Activated CD4-positive, alpha-beta T cell treated with anti-CD3 and anti-CD28 coated beads for 1 hour (primary cell): Measurements from ENCODE around the gene ARHGDIA.
"Not testable (repeated sequence)": the region's sequence is repeated elsewhere in the genome, so short reads cannot be mapped to it uniquely, and the experiment has no call there.

Experiments used
- DNase-seq: peaks from one replicate; pipeline ENCODE4 v3.0.0-alpha.2; 2020

The ARHGDIA gene

GRCh38 chr17:81870981-81871386 lies at the start of gene ARHGDIA:
Gene ARHGDIA, minus strand, starts transcription at chr17:81871337. Its CDS starts 1,407 bp downstream, at chr17:81869930.
- DNase-seq = no peak

GRCh38 chr17:81918832-81919545 lies 47.9 kb upstream of the ARHGDIA start:
- DNase-seq = no peak

- DNase-seq = not testable (repeated sequence)
These were observed 47.2 kb upstream of the ARHGDIA start for GRCh38 chr17:81918333-81918669.

GRCh38 chr17:81917565-81918332 lies 46.6 kb upstream of the ARHGDIA start, which contains the start of gene SIRT7:
Gene SIRT7, minus strand, starts transcription at chr17:81918176. Its CDS starts 45 bp downstream, at chr17:81918131.
- peak; percentile 79 for DNase-seq

GRCh38 chr17:81916234-81917001 lies 45.3 kb upstream of the ARHGDIA start:
- DNase-seq = no peak

- DNase-seq = no peak
These were observed 44.2 kb upstream of the ARHGDIA start for GRCh38 chr17:81915331-81915730.

DNA sequence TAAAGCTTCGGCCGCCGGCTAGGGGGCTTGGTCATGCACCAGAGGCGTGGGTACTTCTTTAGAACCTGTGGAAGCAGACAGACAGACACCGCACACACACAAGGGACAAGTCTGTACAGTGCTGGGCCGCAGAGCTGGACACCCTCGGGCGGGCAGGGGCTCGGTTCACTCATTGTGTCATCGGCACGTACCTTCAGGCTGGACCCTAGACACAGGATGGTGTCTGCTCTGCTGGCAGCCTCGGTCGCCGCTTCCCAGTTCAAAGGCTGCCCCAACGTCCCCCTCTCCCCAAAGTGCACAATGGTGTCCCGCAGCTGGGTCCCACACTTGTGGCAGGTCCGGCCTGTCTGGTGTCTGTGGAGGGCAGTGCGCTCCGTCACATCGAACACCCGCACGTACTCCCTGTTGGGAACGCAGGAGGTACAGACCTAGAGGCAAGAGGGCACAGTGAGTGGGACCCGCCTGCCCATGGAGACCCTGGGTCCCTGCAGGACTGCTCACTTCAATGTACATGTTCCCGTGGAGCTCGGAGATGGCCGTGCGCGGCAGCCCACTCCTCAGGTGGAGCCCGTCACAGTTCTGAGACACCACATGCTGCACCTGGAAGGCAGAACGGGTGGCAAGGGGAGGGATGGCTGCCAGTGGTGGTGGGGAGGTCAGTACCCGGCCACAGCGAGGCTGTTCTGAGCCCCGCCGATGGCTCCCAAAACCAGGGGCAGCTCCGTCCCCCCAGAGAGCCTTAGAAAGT lies 43.1 kb upstream of the ARHGDIA start:
- no peak for DNase-seq

DNA sequence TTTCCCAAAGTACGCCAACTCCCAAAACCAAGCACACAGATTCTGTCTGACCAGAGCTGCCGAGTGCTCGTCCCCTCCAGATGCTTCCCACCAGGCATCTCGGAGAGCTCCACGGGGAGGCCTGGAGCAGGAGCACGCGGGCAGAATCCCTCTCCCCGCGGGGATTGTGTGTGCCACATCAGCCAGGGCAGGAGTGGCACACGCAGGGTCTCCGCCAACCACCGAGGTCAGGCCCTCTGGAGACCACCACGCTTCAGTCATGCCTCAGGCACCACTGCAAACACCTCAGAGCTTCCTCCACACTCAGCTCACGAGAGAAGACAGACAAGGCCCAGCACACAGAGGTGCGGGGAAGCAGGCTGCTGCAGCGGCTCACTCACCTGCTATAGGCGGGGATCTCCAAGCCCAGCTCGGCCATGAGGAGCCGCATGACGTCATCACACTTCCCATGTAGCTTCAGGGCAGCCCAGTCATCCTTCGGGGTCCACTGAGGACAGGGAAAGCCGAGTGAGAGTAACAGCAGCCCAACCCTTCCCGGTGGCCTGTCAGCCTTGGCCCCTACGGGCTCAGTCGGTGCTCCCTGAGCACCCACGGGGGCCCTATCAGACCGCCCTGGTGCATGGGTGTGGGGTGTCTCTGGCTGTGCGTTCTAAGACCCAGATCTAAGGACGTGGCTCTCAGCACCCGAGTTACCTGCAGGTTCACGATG lies 42.4 kb upstream of the ARHGDIA start:
- DNase-seq = no peak

DNA sequence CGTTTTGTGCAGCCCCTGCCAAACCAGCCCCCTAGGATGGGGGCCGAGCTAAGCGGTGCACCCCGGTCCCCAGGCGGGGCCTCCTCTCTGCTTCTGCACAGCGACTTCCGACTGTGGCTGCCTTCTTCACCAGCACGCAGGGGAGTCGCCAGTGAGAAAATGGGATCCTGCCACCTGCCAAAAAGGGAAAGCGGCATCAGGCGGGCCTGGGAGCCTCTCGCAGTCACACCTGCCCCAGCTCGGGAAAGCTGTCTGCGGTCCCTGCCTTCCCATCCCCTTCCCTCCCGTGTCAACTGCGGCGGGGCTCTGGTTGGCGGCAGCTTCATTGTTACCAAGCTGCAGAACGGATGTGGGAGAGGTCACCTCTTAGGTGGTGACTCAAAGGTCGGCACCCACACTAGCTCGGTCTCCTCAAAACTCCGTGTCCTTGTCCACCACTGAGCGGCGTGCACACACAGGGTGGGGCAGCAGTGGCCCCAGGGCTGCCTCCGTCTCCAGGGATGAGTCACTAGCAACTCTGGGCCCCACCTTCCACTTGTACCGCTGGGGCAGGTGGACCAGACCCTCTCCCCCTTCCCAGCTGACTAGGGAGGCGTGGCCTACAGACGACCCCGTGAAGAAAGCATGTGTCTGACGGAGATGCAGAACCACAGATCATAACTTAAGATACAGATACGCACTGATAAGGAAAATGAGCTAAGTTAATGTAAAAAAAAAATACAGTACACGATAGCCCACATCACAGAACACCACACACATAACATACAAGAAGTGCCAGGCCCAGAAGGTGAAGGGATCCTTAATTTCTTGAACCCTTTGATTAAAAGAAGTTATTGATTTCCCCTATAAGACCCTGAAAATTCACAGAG lies 41.5 kb upstream of the ARHGDIA start:
- no peak for DNase-seq

DNA sequence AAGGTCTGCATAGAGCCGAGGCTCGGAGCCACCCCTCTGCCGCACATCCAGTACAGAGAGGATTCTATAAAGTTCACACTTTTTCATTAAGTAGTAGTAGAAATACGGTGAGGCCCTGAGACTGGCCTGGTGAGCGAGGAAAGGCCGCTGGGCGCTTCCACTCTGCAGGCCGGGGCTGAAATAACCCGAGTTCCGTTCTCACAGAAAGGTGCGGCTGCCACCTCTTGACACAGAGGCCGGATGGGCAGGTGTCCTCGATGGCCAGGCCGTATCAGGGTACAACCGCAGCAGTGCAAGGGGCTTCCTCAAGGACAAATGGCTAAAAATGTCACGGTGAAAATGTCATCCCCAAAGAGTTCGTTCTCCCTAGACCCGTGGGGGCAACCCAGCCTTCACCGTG lies 40.8 kb upstream of the ARHGDIA start:
- DNase-seq = no peak

DNA sequence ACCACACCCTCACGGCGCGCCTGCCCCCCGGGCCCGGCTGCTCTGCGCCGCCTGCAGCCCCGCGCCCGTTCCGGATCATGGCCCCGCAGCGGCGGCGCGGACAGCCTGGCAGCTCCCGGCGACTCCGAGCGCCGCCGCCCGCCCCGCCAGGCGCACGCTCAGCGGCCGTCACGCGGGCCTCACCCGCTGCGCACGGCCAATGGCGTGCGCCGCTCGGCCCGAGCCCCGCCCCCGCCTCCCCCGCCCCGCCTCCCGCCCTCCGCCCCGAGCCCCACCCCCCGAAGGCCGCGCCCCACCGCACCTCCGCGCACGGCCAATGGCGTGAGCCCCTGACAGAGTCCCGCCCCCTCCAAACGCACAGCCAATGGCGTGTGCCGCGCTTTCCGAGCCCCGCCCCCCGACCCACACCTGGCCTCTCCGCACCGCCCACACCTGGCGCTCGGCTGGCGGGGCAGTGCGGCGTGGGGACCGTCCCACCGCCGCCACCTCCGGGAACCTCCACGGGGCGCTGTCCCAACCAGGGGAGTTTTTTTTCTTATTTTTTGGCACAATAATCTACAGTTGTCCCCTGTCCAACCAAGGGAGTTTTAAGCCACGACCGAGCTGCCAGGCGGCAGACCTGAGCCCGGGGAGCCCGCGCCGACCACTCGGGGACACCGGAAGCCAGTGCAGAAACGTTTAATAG lies 40.3 kb upstream of the ARHGDIA start, which contains the start of gene PCYT2:
Gene PCYT2, minus strand, starts transcription at position 123 of the 685 bp plus-strand sequence. Its CDS starts 44 bp downstream, at position 79.
- peak; percentile 89 for DNase-seq

GRCh38 chr17:81910840-81911276 lies 39.7 kb upstream of the ARHGDIA start:
- no peak for DNase-seq

GRCh38 chr17:81909966-81910839 lies 39.1 kb upstream of the ARHGDIA start:
- no peak for DNase-seq

- DNase-seq = no peak
These were observed 38.1 kb upstream of the ARHGDIA start for GRCh38 chr17:81909231-81909630.

GRCh38 chr17:81908793-81909192 lies 37.7 kb upstream of the ARHGDIA start:
- no peak for DNase-seq

DNA sequence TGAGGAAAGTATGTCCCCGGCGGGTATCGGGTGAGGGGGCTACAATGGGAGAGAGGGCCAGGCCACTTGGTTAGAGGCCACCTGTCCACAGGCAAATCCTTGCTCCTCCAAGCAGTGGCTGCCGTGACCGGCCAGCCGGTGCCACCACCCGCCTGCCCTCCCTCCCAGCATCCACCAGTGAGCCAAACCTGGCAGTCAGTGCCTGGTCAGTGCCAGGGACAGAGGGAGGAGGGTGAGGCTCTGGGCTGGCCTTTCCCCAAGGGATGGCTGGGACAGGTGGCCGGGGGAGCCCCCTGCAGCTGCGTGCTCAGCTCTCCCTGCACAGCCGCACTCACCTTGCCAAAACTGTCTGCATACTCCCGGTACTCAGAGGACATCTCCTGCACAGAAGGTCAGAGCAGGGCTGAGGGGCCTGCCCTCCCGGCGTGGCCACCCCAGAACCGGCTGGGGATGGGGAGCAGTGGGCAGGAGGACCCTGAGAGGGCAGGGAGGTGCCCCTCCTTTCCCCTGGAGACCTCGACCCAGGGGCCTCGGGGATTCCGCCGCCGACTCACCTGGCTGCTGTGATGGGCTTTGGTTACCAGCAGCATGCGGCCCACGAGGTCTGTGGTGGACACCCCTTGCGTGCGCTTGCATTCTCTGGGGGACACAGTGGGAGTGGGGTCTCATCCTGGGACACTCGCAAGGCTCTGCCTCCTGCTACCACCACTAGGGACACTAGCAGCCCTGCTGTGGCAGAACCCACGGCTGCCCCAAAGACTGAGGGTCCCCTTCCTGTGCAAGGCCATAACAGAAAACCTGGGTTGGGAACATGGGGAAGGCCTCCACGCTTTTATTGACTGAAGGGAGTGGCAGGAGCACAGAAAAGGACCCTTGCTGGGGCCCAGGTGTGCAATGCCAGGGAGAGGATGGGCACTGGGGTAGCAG lies 36.3 kb upstream of the ARHGDIA start:
- no peak for DNase-seq

DNA sequence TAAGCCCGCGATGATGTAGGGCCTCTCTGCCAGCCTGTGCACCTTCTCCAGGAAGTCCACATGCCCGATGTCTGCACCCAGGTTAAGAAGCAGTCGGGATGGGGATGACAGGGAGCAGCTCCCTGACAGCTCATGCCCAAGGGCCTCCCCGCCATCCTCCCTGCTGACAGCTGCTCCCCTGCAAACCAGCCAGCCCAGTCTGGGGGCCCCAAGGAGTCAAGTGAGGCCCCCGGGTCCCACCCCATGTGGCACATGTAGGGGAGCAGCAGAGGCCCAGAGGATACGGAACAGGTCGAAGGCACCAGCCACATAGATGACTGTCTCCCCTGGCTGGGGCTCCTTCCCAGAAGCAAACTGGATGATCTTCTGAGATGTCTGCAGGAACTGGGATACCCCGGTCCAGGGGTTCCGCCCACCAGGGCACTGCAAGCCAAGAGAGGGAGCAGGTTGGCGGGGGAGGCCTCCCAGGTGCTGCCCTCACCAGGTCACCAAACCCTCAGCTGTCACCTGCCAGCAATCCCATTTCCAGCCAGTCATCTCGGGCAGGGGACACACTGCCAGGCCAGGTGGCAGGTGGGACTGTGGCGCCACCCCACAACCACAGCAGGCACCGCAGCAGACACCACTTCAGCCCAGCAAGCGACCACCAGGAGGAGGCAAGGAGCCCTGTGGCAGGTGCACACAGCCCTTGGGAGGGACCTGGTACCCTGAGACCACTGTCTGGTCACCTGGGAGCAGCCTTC lies 35.5 kb upstream of the ARHGDIA start:
- no peak for DNase-seq
